Measurements from ENCODE around the gene SLC35E2B. TPM values are rescaled to one million over a fixed set of nuclear protein-coding genes. Genes with fewer than 3 reads are reported as not detected.

The SLC35E2B gene
- total and polyA plus RNA-seq, 2 of the 13 experiments (the other 11 are each of a cell fraction or from before 2014, with no cell fraction given) = 14.1 to 19.7 TPM

DNA sequence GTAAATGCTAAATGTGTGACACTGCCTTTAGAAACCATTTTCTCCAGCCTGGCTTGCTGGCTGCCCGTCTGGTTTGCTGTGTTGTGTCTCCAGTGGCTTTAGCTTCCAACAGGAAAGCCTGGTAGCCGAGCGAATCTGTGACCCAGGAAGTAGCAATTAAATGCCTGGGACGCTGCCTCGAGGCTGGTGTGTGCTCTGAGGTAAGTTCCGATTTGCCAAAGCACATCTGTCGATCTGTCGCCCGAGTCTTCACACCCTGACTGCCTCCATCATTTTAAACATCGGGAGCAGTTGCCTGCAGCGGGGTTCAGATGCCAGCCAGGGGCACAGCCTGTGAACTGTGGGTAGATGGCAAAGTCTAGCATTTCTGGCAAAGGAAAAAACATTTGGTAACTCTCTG is 75.1 kb downstream of the SLC35E2B start:
- H3K9me3 ChIP-seq (ENCODE audit: low read length) = no peaks in the 10 kb centered on the region
- FAIRE-seq = no peak
- POLR2A ChIA-PET = no interaction called here
- intact Hi-C loops (cut with micrococcal nuclease; ENCODE audit: unreplicated experiment) (no loop called here), in situ Hi-C loops (cut with HindIII; ENCODE audit: extremely low pct_ligation_motif_present, low pct_unique_long_range_greater_than_20kb) (loop anchor here (5.0 kb wide), 1 partner anchor 40 kb away; no protein-coding TSS in a partner anchor)
- no peak for DNase-seq (ENCODE audit: low spot score)
- no peak overlapping the region; the same call in 1 of the 2 replicates for H3K9ac ChIP-seq (ENCODE audit: insufficient read depth, low read depth, low read length)
- no peak for TF ChIP-seq ZNF558 (CRISPR knock-in tag; IDR thresholded peaks at IDR 0.05; ENCODE audit: borderline replicate concordance)
- TF ChIP-seq, protein P1, sequence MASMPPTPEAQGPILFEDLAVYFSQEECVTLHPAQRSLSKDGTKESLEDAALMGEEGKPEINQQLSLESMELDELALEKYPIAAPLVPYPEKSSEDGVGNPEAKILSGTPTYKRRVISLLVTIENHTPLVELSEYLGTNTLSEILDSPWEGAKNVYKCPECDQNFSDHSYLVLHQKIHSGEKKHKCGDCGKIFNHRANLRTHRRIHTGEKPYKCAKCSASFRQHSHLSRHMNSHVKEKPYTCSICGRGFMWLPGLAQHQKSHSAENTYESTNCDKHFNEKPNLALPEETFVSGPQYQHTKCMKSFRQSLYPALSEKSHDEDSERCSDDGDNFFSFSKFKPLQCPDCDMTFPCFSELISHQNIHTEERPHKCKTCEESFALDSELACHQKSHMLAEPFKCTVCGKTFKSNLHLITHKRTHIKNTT (CRISPR knock-in tag; IDR thresholded peaks at IDR 0.05) = no peak
- TF ChIP-seq, protein P2, sequence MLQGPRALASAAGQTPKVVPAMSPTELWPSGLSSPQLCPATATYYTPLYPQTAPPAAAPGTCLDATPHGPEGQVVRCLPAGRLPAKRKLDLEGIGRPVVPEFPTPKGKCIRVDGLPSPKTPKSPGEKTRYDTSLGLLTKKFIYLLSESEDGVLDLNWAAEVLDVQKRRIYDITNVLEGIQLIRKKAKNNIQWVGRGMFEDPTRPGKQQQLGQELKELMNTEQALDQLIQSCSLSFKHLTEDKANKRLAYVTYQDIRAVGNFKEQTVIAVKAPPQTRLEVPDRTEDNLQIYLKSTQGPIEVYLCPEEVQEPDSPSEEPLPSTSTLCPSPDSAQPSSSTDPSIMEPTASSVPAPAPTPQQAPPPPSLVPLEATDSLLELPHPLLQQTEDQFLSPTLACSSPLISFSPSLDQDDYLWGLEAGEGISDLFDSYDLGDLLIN (CRISPR knock-in tag; IDR thresholded peaks at IDR 0.05; ENCODE audit: borderline replicate concordance) = no peak
- no peak for TF ChIP-seq ZNF180 (CRISPR knock-in tag; IDR thresholded peaks at IDR 0.05; ENCODE audit: borderline replicate concordance, low read depth)
- no peak for TF ChIP-seq ZNF629 (CRISPR knock-in tag; conservative IDR thresholded peaks at IDR 0.05)
- TF ChIP-seq RXRA (CRISPR knock-in tag; IDR thresholded peaks at IDR 0.05) = no peak
- TF ChIP-seq EP300 (IDR thresholded peaks at IDR 0.05; ENCODE audit: low read depth in 2 of 2, low read length in 2 of 2) = no peak
- TF ChIP-seq EP300 (CRISPR knock-in tag; IDR thresholded peaks at IDR 0.05; ENCODE audit: borderline replicate concordance) = no peak
- no peak for TF ChIP-seq HNRNPK (IDR thresholded peaks at IDR 0.05; ENCODE audit: low read depth, low read length, poor library complexity, severe bottlenecking)
- TF ChIP-seq ATRX (CRISPR knock-in tag; IDR thresholded peaks at IDR 0.05; ENCODE audit: borderline replicate concordance) = no peak
- TF ChIP-seq, protein P3, sequence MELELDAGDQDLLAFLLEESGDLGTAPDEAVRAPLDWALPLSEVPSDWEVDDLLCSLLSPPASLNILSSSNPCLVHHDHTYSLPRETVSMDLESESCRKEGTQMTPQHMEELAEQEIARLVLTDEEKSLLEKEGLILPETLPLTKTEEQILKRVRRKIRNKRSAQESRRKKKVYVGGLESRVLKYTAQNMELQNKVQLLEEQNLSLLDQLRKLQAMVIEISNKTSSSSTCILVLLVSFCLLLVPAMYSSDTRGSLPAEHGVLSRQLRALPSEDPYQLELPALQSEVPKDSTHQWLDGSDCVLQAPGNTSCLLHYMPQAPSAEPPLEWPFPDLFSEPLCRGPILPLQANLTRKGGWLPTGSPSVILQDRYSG (CRISPR knock-in tag; IDR thresholded peaks at IDR 0.05) = no peak
- no peak for TF ChIP-seq MED13 (CRISPR knock-in tag; IDR thresholded peaks at IDR 0.05)
- no peak for TF ChIP-seq SP5 (CRISPR knock-in tag; IDR thresholded peaks at IDR 0.05; ENCODE audit: borderline replicate concordance, low read depth)
- CTCF ChIA-PET (ENCODE audit: low intra/inter-chr PET ratio, low total read pairs) = no interaction called here
- H3K36me3 ChIP-seq (replicated peaks in 1 of 2; ENCODE audit: control insufficient read depth in 1 of 2, insufficient read depth in 2 of 2, low read length in 2 of 2) = peaks cover 1 to 14% of the 10 kb centered on the region in 2 experiments; a peak in 2 of 5 replicates
- no peak overlapping the region for H3K4me3 ChIP-seq (replicated peaks in 1 of 3; ENCODE audit: insufficient read depth in 1 of 3, low read depth in 2 of 3, low read length in 3 of 3)
- peaks cover 18% of the 10 kb centered on the region for H3K79me2 ChIP-seq (ENCODE audit: insufficient read depth, low read length)
- WGBS (ENCODE audit: low lambda C conversion rate) = 94% methylated on average over 11 of the region's 11 CpGs
- peaks cover 23% of the 10 kb centered on the region for H3K4me1 ChIP-seq (ENCODE audit: insufficient read depth, low read length)
- H3K27me3 ChIP-seq (ENCODE audit: control insufficient read depth in 1 of 2, insufficient read depth in 2 of 2, low read length in 2 of 2) = no peaks in the 10 kb centered on the region; a peak in 1 of 5 replicates
- BruUV-seq (replicated peaks) = TSS peak; percentile 68
- H4K20me1 ChIP-seq (ENCODE audit: insufficient read depth, low read length) = peaks cover 8% of the 10 kb centered on the region; the same call in 1 of the 2 replicates
- no peak for ATAC-seq
- H3K27ac ChIP-seq (ENCODE audit: extremely low read length, insufficient read depth, low read length) = no peak overlapping the region
- H2AFZ ChIP-seq (ENCODE audit: low read length) = no peak overlapping the region
- peak overlapping the region; percentile 91; the same call in 1 of the 2 replicates for H3K4me2 ChIP-seq (ENCODE audit: low read depth, low read length)

Data from HepG2 (cell line).